Neural cell (in vitro differentiated cells): ENCODE measurements around the gene UQCR11.

Experiments
- CTCF ChIP-seq: fragments of 450-650 bp; IDR thresholded peaks from 2 replicates; pipeline ENCODE4 v1.5.1; 2014; ENCODE audit warnings: antibody characterized with exemption, mild to moderate bottlenecking, moderate library complexity; ENCODE audit not compliant: poor library complexity, severe bottlenecking
- POLR2AphosphoS5 ChIP-seq: IDR thresholded peaks from 2 replicates; pipeline ENCODE4 v1.6.1; 2012

- TF ChIP-seq CTCF, result no peak
- no peak for TF ChIP-seq POLR2AphosphoS5
Measured at GRCh38 chr19:1549332-1549945, 55.8 kb downstream of the UQCR11 start.
